HCT116 (cell line): ENCODE measurements around the gene DCK.

Experiments
- CBX3 ChIP-seq: IDR thresholded peaks from 2 replicates; pipeline ENCODE4 v1.6.1; 2012; ENCODE audit warnings: low read depth
- CTCF ChIP-seq, 3 experiments: fragments of 200-600 bp in 1 of 3; sonication (generic) in 1 of 3; IDR thresholded peaks in 2 of 3; conservative IDR thresholded peaks in 1 of 3; 2 replicates each; pipeline ENCODE4 v1.5.1; 2012 to 2017; ENCODE audit warnings: low read depth in 2 of 3, low read length in 2 of 3, antibody characterized with exemption in 1 of 3, borderline replicate concordance in 1 of 3, control low read depth in 1 of 3, mild to moderate bottlenecking in 1 of 3, mixed read lengths in 1 of 3, mixed run types in 1 of 3, moderate library complexity in 1 of 3; ENCODE audit not compliant: insufficient read depth in 1 of 3
- ELF1 ChIP-seq: IDR thresholded peaks from 2 replicates; pipeline ENCODE4 v1.6.1; 2012; ENCODE audit warnings: low read depth, borderline replicate concordance
- EZH2 ChIP-seq: fragments of 200-600 bp; sonication (generic); IDR thresholded peaks from 2 replicates; pipeline ENCODE4 v1.6.1; 2017; ENCODE audit warnings: antibody characterized with exemption, mixed run types
- JUND ChIP-seq: IDR thresholded peaks from 2 replicates; pipeline ENCODE4 v1.6.1; 2012
- POLR2A ChIP-seq: IDR thresholded peaks from 2 replicates; pipeline ENCODE4 v1.7.0; 2011; ENCODE audit warnings: borderline replicate concordance; ENCODE audit not compliant: insufficient read depth, insufficient read length; ENCODE audit errors: extremely low read depth
- POLR2AphosphoS5 ChIP-seq: IDR thresholded peaks from 2 replicates; pipeline ENCODE4 v1.6.1; 2011; ENCODE audit warnings: mild to moderate bottlenecking, low read depth, low read length, moderate library complexity
- TCF7L2 ChIP-seq: IDR thresholded peaks from 2 replicates; pipeline ENCODE4 v1.7.0; 2011; ENCODE audit warnings: borderline replicate concordance, inconsistent platforms; ENCODE audit not compliant: insufficient read depth, insufficient read length; ENCODE audit errors: extremely low read depth
- YY1 ChIP-seq: IDR thresholded peaks from 2 replicates; pipeline ENCODE4 v1.6.1; 2011; ENCODE audit warnings: low read length, low read depth, moderate library complexity, mild to moderate bottlenecking; ENCODE audit not compliant: insufficient replicate concordance; ENCODE audit errors: extremely low read depth
- ZNF274 ChIP-seq: fragments of 200-500 bp; sonication (Bioruptor generic); IDR thresholded peaks from 2 replicates; pipeline ENCODE4 v1.6.1; 2014; ENCODE audit warnings: mild to moderate bottlenecking, low read depth, low read length, inconsistent platforms

GRCh38 chr4:71020611-71021010, 27.2 kb downstream of the DCK start:
- TF ChIP-seq POLR2A = no peak
- TF ChIP-seq ELF1 = no peak
- no peak for TF ChIP-seq CTCF (IDR thresholded peaks at IDR 0.05 in 2 of 3, conservative IDR thresholded peaks at IDR 0.05 in 1 of 3; ENCODE audit: borderline replicate concordance in 1 of 3, insufficient read depth in 1 of 3, low read depth in 2 of 3, low read length in 2 of 3)
- TF ChIP-seq JUND = no peak
- TF ChIP-seq TCF7L2 = no peak
- TF ChIP-seq EZH2 = no peak
- TF ChIP-seq ZNF274 = no peak
- TF ChIP-seq YY1 = no peak
- TF ChIP-seq POLR2AphosphoS5 = no peak
- no peak for TF ChIP-seq CBX3
